ENCODE results near the gene NPAS3.

Gene NPAS3

DNA sequence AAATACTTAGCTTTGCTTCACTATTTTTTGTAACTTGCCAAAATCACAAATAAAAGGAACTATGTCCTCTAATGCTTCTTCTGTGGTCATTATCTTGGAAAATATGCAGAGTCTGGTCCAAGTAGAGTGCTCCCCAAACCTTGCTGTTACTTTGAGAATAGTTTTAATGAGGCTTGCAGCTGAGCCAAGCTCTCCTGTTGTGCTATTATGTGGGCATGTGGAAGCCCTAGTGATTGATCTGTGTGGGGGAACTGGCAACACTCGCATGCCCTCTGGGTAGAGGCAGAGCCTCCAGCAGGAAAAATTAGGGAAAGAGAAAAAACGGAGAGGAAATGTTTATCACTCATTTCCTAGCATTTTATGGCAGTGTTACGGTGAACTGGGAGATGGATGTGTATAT, 539.1 kb downstream of the NPAS3 start:
- no peak overlapping the region for H3K9ac ChIP-seq
- H4K20me1 ChIP-seq (ENCODE audit: insufficient read depth) = no peaks in the 10 kb centered on the region
- no peak overlapping the region for H3K27ac ChIP-seq
- no peaks in the 10 kb centered on the region for H3K79me2 ChIP-seq (ENCODE audit: insufficient read depth, low read depth)
- TF ChIP-seq, protein P1, sequence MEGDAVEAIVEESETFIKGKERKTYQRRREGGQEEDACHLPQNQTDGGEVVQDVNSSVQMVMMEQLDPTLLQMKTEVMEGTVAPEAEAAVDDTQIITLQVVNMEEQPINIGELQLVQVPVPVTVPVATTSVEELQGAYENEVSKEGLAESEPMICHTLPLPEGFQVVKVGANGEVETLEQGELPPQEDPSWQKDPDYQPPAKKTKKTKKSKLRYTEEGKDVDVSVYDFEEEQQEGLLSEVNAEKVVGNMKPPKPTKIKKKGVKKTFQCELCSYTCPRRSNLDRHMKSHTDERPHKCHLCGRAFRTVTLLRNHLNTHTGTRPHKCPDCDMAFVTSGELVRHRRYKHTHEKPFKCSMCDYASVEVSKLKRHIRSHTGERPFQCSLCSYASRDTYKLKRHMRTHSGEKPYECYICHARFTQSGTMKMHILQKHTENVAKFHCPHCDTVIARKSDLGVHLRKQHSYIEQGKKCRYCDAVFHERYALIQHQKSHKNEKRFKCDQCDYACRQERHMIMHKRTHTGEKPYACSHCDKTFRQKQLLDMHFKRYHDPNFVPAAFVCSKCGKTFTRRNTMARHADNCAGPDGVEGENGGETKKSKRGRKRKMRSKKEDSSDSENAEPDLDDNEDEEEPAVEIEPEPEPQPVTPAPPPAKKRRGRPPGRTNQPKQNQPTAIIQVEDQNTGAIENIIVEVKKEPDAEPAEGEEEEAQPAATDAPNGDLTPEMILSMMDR (conservative IDR thresholded peaks at IDR 0.05; ENCODE audit: low read depth, low read length) = no peak
- H3K36me3 ChIP-seq (ENCODE audit: insufficient read depth) = no peaks in the 10 kb centered on the region
- no peak overlapping the region for H2AFZ ChIP-seq (ENCODE audit: low read depth)
- no peaks in the 10 kb centered on the region for H3K27me3 ChIP-seq (ENCODE audit: insufficient read depth, low read depth)
- H3K4me2 ChIP-seq = no peak overlapping the region
- no peak overlapping the region for H3K4me3 ChIP-seq (IDR thresholded peaks at IDR 0.05; ENCODE audit: insufficient read depth, low read depth, low read length)
- H3K4me1 ChIP-seq (ENCODE audit: low read depth, poor library complexity, severe bottlenecking) = no peaks in the 10 kb centered on the region

DNA sequence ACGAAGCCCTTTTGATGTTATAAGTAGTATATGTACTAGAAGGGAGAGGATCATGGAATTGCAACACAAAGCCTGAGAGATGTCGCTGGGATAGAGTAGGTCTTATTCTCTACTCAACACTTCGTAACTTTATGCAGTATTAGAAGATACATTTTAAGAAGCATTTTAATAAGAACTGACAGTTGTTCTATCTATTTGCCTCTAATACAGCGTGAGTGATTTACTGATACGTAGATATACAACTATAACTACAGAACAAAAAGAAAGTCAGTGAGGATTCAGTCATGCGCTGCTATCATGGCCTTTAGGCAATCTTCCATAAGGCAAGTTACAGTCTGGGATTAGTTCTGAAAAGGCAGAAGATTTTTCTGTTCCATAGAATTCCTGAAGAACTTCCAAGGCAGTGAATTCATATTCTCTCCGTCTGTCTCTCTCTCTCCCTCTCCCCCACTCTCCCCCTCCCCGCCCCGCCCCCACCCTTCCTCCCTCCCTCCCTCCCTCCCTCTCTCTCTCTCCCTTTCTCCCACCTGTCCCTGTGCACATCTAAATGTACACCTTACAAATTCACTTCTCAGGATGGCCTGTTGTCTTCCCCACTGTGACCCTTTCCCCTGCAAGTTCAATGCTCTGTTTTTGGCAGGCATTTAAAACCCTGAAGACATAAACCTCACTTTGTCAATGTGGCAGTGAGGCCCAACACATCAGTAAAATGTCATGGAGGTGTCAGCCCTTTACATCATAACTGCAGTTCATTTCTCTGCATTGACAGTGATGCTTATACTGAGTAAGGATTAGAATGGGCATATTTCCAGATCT, 541.6 kb downstream of the NPAS3 start:
- TF ChIP-seq, protein P1 (conservative IDR thresholded peaks at IDR 0.05; ENCODE audit: low read depth, low read length) = no peak
- H2AFZ ChIP-seq (ENCODE audit: low read depth) = no peak overlapping the region

DNA sequence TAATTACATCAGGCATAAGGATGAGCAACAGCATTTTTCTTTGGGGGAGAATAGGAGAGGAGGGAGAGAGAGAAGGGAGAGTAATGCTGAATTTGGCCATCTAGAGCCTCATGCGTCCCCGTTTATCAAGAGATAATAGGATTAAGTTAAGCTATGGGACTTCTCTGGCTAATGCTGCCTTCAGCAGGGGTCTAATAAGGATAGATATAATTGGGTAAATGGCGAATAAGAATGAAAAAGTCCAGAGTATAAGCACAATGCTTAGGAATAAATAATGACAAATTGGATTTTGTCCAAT, 542.2 kb downstream of the NPAS3 start:
- Histone ChIP-seq H2AFZ (ENCODE audit: low read depth) (no peak overlapping the region), H3K9ac (no peak overlapping the region), H3K36me3 (ENCODE audit: insufficient read depth) (no peaks in the 10 kb centered on the region), H4K20me1 (ENCODE audit: insufficient read depth) (no peaks in the 10 kb centered on the region), H3K4me1 (ENCODE audit: low read depth, poor library complexity, severe bottlenecking) (no peaks in the 10 kb centered on the region), H3K79me2 (ENCODE audit: insufficient read depth, low read depth) (no peaks in the 10 kb centered on the region), H3K4me2 (no peak overlapping the region), H3K27ac (no peak overlapping the region), H3K4me3 (IDR thresholded peaks at IDR 0.05; ENCODE audit: insufficient read depth, low read depth, low read length) (no peak overlapping the region), H3K27me3 (ENCODE audit: insufficient read depth, low read depth) (no peaks in the 10 kb centered on the region)
- TF ChIP-seq, protein P1 (conservative IDR thresholded peaks at IDR 0.05; ENCODE audit: low read depth, low read length) = no peak

More for the DNA sequence above, 541.6 kb downstream of the NPAS3 start:
- Histone ChIP-seq H3K79me2 (ENCODE audit: insufficient read depth, low read depth) (no peaks in the 10 kb centered on the region), H4K20me1 (ENCODE audit: insufficient read depth) (no peaks in the 10 kb centered on the region), H3K4me3 (IDR thresholded peaks at IDR 0.05; ENCODE audit: insufficient read depth, low read depth, low read length) (no peak overlapping the region), H3K36me3 (ENCODE audit: insufficient read depth) (no peaks in the 10 kb centered on the region), H3K9ac (no peak overlapping the region), H3K27ac (no peak overlapping the region), H3K4me2 (no peak overlapping the region), H3K27me3 (ENCODE audit: insufficient read depth, low read depth) (no peaks in the 10 kb centered on the region), H3K4me1 (ENCODE audit: low read depth, poor library complexity, severe bottlenecking) (no peaks in the 10 kb centered on the region)

DNA sequence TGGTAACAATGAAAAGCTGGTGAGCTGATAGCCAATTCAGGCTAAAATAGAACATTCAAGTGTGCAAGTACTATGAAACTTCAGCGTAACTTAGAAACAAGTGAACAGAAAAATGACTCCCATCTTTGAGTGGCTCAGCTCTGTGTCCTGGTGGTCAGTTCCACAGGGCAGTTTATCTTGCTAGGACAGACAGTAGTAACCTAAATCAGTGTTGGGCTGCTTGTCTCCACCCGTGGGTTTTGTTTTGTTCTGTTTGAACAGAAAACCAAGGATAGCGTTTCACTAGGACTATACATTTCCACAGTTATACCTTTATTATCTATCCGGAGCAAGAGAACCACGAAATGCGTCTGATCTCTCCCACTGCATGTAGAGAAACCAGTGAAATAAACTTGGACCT, 544.4 kb downstream of the NPAS3 start:
- no peak overlapping the region for H3K4me2 ChIP-seq
- H3K27me3 ChIP-seq (ENCODE audit: insufficient read depth, low read depth) = no peaks in the 10 kb centered on the region
- no peak overlapping the region for H3K4me3 ChIP-seq (IDR thresholded peaks at IDR 0.05; ENCODE audit: insufficient read depth, low read depth, low read length)
- TF ChIP-seq, protein P1 (conservative IDR thresholded peaks at IDR 0.05; ENCODE audit: low read depth, low read length) = no peak
- no peak overlapping the region for H3K27ac ChIP-seq
- no peak overlapping the region for H3K9ac ChIP-seq
- H3K4me1 ChIP-seq (ENCODE audit: low read depth, poor library complexity, severe bottlenecking) = no peaks in the 10 kb centered on the region
- H2AFZ ChIP-seq (ENCODE audit: low read depth) = no peak overlapping the region
- no peaks in the 10 kb centered on the region for H3K36me3 ChIP-seq (ENCODE audit: insufficient read depth)
- H3K79me2 ChIP-seq (ENCODE audit: insufficient read depth, low read depth) = no peaks in the 10 kb centered on the region
- H4K20me1 ChIP-seq (ENCODE audit: insufficient read depth) = no peaks in the 10 kb centered on the region
